ENCODE measurements around the gene CEP70. TPM values are rescaled to one million over a fixed set of nuclear protein-coding genes. Genes with fewer than 3 reads are reported as not detected.
"Not testable (repeated sequence)": the region's sequence is repeated elsewhere in the genome, so short reads cannot be mapped to it uniquely, and the experiment has no call there.

The CEP70 gene
- total RNA-seq, 1 donor from 2014 or later: 22.0 TPM

- DNase-seq (ENCODE audit: low spot score): peak; percentile 69
- intact Hi-C loops (cut with DNase I): no loop called here
Measured at GRCh38 chr3:138459619-138460535, 134.2 kb downstream of the CEP70 start.

- DNase-seq (ENCODE audit: low spot score): peak; percentile 68
- intact Hi-C loops (cut with DNase I): no loop called here
Measured at GRCh38 chr3:138458774-138459499, 135.1 kb downstream of the CEP70 start.

GRCh38 chr3:138457863-138458735 is 136.0 kb downstream of the CEP70 start:
- intact Hi-C loops (cut with DNase I): no loop called here
- peak; percentile 74 for DNase-seq (ENCODE audit: low spot score)

- DNase-seq (ENCODE audit: low spot score): peak; percentile 43
- intact Hi-C loops (cut with DNase I): no loop called here
Measured at GRCh38 chr3:138456961-138457862, 136.8 kb downstream of the CEP70 start.

- intact Hi-C loops (cut with DNase I): no loop called here
- peak; percentile 68 for DNase-seq (ENCODE audit: low spot score)
Measured at GRCh38 chr3:138455801-138456716, 138.0 kb downstream of the CEP70 start.

- intact Hi-C loops (cut with DNase I): not testable (repeated sequence)
- DNase-seq (ENCODE audit: low spot score): peak; percentile 38
Measured at GRCh38 chr3:138453940-138454339, 140.1 kb downstream of the CEP70 start.

- DNase-seq (ENCODE audit: low spot score): peak; percentile 19
- intact Hi-C loops (cut with DNase I): no loop called here
Measured at GRCh38 chr3:138452436-138452835, 141.6 kb downstream of the CEP70 start.

- intact Hi-C loops (cut with DNase I): no loop called here
- DNase-seq (ENCODE audit: low spot score): peak; percentile 67
Measured at GRCh38 chr3:138451595-138452162, 142.4 kb downstream of the CEP70 start.

- peak; percentile 36 for DNase-seq (ENCODE audit: low spot score)
- intact Hi-C loops (cut with DNase I): no loop called here
Measured at GRCh38 chr3:138450704-138451424, 143.2 kb downstream of the CEP70 start.

- peak; percentile 67 for DNase-seq (ENCODE audit: low spot score)
- intact Hi-C loops (cut with DNase I): no loop called here
Measured at GRCh38 chr3:138450181-138450580, 143.9 kb downstream of the CEP70 start.

GRCh38 chr3:138449490-138449889 is 144.6 kb downstream of the CEP70 start:
- intact Hi-C loops (cut with DNase I): no loop called here
- DNase-seq (ENCODE audit: low spot score): peak; percentile 22

- intact Hi-C loops (cut with DNase I): no loop called here
- peak; percentile 39 for DNase-seq (ENCODE audit: low spot score)
Measured at GRCh38 chr3:138448631-138449030, 145.4 kb downstream of the CEP70 start.

GRCh38 chr3:138445654-138446053 is 148.4 kb downstream of the CEP70 start:
- intact Hi-C loops (cut with DNase I): no loop called here

GRCh38 chr3:138445236-138445635 is 148.8 kb downstream of the CEP70 start:
- intact Hi-C loops (cut with DNase I): no loop called here
- peak; percentile 12 for DNase-seq (ENCODE audit: low spot score)

More at GRCh38 chr3:138445654-138446053, 148.4 kb downstream of the CEP70 start:
- no peak for DNase-seq (ENCODE audit: low spot score)

All from cardiac septum (tissue), 1 donor.